HG03354 (cell line): ENCODE measurements around the gene ZFR2.
"Not testable (repeated sequence)": the region's sequence is repeated elsewhere in the genome, so short reads cannot be mapped to it uniquely, and the experiment has no call there.

Experiments
- ATAC-seq: cut with Tn5 transposase; IDR thresholded peaks from one replicate; pipeline ENCODE4 v1.9.1; 2021; ENCODE audit warnings: mild to moderate bottlenecking; ENCODE audit not compliant: unreplicated experiment, poor library complexity, severe bottlenecking

ZFR2 gene

GRCh38 chr19:3879656-3880055 lies 10.8 kb upstream of the ZFR2 start:
- ATAC-seq = no peak

GRCh38 chr19:3874695-3875094 lies 5.9 kb upstream of the ZFR2 start:
- not testable (repeated sequence) for ATAC-seq

DNA sequence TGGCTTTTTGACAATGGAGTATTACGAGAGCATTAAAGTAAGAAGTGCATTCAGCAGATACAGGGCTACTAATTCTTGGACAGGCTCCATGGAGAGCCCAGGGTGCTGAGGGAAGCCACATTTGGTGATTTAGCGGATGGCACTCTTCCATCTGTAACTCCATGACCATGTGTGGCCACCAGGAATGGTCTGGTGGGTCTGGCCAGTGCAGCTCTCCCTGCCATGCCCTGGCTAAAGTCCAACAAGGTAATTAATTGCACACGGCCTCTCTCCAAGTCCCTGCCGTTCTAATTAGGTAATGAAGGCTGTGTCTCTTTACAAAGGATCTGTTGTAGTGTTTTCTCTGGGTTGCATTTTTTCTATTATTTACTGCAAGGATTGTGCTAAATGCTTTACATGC lies 4.3 kb upstream of the ZFR2 start:
- no peak for ATAC-seq

GRCh38 chr19:3867971-3868769 lies 668 bp downstream of the ZFR2 start:
- no peak for ATAC-seq

- ATAC-seq = no peak
These were observed 1.8 kb downstream of the ZFR2 start for GRCh38 chr19:3866910-3867638.

DNA sequence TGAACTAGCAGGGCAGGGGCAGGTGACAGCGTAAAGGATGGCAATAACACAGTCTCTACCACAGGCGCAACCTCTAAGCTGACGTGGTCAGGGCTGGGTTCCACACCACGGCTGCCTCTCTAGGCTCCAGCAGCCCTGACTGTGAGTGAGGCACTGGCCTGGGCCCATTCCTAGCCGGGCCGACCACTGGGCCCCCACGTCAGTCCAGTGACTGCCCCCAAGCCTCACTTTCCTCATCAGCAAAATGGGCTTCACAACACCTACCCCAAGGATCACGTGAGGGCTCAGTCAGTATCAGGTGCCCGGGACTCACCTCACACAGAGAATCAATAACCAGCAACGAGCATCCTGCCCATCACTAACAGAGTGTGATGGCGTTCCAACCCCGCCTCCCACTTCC lies 5.2 kb downstream of the ZFR2 start:
- no peak for ATAC-seq

- no peak for ATAC-seq
These were observed 5.9 kb downstream of the ZFR2 start for GRCh38 chr19:3862826-3863500.

DNA sequence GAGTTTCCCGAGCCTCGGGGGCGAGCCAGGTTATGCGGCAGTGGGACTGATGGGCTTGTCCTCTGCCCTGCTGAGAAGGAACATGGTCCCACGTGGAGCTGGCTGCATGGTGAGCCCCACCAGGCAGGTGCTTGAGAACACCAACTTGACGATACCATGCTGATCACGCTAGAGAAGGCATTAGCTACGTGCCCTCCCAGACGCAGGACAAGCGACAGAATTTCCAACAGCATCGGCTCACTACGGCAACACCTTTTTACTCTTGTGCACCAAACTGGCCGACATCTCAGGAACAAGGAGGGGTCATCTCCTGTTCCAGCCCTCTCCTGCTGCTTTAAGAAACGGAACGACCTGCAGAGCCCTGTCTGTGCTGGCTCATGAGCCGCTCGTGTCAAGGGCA lies 8.3 kb downstream of the ZFR2 start:
- ATAC-seq = no peak

GRCh38 chr19:3857449-3858003 lies 11.3 kb downstream of the ZFR2 start:
- ATAC-seq = no peak

GRCh38 chr19:3855320-3855719 lies 13.5 kb downstream of the ZFR2 start:
- no peak for ATAC-seq

GRCh38 chr19:3852614-3853254 lies 16.1 kb downstream of the ZFR2 start:
- ATAC-seq = no peak

DNA sequence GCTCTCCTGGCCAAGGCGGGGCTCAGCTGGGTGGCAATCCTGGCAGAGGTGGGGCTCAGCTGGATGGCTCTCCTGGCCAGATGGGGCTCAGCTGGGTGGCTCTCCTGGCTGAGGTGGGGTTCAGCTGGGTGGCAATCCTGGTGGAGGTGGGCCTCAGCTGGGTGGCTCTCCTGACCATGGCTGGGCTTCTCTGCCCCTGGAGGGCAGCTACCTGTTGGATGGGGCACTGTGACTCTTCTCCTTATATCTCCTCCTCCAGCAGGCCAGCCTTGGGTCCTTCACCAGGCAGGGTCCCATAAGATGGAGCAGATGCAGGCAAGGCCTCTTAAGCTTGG lies 16.7 kb downstream of the ZFR2 start:
- ATAC-seq = no peak

GRCh38 chr19:3851254-3852176 lies 17.3 kb downstream of the ZFR2 start:
- ATAC-seq = no peak

DNA sequence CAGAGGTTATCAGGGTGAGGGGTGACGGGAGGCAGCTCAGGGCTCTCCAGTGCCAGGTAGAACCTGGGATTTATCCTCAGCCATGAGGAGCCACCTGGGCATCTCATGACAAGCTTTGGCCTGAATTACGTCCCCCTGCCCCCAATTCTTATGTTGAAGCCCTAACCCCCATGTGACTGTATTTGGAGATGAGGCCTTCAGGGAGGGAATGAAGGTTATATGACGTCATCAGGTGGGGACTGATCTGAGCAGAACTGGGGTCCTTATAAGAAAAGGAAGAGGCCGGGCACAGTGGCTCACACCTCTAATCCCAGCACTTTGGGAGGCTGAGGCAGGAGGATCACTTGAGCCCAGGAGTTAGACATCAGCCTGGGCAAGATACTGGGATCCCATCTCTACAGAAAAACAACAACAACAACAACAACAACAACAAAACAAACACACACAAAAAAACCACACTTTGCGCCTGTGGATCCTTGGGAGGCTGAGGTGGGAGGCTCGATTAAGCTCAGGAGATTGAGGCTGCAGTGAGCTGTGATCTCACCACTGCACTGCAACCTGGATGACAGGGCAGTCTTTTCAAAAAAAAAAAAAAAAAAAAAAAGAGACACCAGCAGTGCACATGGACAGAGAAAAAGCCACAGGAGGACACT lies 18.4 kb downstream of the ZFR2 start:
- ATAC-seq = no peak

- ATAC-seq = no peak
These were observed 19.1 kb downstream of the ZFR2 start for GRCh38 chr19:3849787-3850186.

DNA sequence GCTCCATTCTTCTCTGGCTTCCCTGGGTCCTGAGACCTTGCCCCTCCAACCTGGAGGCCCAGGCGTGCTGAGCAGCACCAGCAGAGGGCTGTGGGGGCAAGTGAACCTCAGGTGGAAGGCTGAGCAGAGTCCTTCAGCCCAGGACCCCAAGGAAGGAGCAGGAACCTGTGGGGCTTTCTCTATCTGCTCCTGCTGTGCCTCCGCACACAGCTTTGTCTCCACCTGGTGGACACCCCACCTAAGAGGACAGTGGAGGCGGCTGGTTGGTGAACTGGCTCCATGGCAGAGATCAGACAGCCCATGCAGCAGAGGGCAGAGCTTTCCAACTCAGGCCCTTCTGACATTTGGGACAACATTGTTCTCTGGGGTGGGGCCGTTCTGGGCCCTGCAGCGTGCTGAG lies 19.7 kb downstream of the ZFR2 start:
- ATAC-seq = no peak

GRCh38 chr19:3844596-3844995 lies 24.2 kb downstream of the ZFR2 start:
- no peak for ATAC-seq

GRCh38 chr19:3842948-3843347 lies 25.9 kb downstream of the ZFR2 start:
- no peak for ATAC-seq

DNA sequence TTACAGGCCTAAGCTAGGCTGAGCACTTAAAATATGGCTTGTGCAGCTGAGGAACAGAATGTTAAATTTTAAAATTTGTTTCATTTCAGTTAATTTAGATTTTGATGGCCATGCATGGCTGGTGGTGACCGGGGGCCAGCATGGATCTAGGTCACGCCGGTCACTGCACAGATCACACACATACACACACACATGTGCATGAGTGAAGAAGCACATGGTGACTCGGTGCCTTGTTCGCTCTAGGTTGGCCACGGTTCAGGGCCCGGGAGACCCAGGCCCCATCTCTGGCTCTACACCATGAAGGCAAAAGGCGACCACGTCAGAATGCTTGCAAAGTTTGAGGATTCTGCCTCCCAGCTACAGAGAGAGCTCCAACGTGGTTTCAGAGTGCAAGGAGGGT lies 28.0 kb downstream of the ZFR2 start:
- no peak for ATAC-seq
